Activated CD4-positive, alpha-beta T cell treated with anti-CD3 and anti-CD28 coated beads, Interleukin-10, Interleukin-2, amounts not matched to agents 100 ng/mL and 50 ng/mL, durations not matched to agents 16 hours and 8 hours (primary cell): ENCODE results near the gene XYLT2.
"Not testable (repeated sequence)": the region's sequence is repeated elsewhere in the genome, so short reads cannot be mapped to it uniquely, and the experiment has no call there.

Experiments used
- DNase-seq: peaks from one replicate; pipeline ENCODE4 v3.0.0-alpha.2; 2020

The XYLT2 gene

DNA sequence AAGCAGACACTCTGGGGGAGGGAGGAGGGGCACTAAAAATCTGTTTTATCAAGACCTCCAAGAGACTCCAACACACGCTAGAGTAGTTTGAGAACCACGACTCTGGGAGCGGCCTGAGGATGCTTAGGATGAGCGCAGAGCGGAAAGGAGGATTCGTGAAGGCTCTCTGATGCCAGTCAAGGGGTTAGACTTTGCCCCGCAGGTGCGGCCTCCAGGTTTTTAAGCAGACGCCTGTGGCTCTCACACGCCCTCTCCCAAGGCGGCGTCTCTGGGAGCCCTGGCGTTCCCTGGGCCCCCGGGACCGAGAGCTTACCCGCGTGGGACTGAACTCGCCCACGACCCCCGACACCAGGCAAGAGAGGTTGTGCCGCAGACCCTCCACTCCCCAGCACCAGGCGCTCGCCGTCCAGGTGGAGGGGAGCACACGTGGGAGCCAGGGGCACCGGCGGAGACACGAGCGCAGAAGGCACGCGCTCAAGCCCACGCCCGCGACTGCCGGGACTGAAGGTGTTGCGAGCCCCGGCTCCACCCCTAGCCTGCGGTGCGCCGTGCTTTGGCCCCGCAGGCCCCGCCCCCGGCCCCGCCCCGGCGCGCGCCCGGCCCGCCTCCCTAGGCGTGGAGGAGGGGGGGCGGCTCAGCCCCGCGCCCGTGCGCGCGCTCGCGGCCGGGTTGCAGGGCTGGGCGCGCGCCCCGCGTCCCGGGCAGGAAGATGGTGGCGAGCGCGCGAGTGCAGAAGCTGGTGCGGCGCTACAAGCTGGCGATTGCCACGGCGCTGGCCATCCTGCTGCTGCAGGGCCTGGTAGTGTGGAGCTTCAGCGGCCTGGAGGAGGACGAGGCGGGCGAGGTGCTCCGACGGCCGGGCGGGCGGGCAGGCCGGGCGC lies at the start of gene XYLT2:
Gene XYLT2 (plus strand): TSS at position 695 of the 881 bp plus-strand sequence. CDS start 15 bp downstream, at position 710.
- peak; percentile 94 for DNase-seq

DNA sequence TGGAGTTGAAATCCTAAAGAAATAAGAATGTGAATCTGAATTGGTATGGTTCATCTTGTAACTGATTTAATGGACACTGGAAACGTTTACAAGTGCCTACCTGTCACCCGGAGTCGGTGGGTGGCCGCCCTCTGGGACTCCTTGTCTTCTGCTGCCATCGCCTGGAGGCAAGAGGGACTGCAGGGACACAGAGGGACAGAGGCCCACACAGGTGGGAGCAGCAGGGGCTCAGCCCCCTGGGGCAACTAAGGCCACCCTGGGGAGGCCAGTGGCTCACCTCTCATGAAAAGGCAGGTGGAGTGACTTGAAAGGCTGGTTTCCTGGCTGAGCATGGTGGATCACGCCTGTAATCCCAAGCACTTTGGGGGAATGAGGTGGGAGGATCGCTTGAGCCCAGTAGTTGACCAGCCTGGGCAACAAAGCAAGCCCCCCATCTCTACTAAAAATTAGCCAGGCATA lies 48.5 kb upstream of the XYLT2 start:
- peak; percentile 88 for DNase-seq

DNA sequence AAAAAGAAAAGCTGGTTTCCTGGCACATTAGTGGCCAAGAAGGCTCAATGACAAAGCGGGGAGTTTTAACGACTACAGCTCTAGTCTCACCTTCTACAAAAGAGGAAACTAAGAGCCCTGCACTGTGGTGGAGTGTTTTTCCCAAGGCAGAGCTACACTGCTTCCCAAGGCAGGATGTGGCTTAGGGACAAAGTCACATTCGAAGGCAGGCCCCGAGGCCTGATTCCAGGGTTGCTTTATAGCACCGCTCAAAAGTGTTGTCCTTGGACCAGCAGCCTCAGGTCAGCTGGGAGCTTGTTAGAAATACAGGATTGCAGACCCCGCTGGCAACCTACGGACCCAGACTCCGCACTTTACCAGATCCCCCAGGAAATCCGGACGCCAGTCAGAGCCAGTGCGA lies 47.9 kb upstream of the XYLT2 start:
- no peak for DNase-seq

DNA sequence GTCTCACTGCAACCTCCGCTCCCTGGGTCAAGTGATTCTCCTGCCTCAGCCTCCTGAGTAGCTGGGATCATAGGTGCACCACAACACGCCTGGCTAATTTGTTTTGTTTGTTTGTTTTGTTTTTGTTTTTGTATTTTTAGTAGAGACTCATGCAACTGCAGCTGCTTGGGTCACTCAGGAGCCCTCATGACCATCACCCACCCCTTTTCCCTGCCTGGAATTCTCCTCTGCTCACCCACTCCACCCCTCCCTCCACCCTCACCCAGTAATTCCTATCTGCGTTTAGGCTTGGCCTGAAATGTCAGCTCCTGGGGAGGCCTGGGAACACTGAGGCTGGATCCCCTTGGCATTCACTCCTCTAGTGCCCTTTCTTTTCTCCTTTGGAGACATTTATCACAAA lies 46.1 kb upstream of the XYLT2 start:
- no peak for DNase-seq

DNA sequence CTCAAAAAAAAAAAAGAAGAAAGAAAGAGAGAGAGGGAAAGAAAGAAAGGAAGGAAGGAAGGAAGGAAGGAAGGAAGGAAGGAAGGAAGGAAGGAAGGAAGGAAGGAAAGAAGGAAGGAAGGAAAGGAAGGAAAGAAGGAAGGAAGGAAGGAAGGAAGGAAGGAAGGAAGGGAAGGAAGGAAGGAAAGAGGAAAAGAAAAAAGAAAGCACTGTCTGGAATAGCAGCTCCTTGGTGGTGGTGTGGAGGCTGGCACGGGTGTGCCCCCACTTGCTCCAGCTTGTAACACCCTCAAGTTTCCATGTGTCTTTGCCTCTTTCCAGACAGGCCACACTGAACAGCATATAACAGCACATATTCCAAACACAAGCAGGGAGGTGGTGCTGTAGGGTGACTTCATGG lies 45.1 kb upstream of the XYLT2 start:
- not testable (repeated sequence) for DNase-seq

DNA sequence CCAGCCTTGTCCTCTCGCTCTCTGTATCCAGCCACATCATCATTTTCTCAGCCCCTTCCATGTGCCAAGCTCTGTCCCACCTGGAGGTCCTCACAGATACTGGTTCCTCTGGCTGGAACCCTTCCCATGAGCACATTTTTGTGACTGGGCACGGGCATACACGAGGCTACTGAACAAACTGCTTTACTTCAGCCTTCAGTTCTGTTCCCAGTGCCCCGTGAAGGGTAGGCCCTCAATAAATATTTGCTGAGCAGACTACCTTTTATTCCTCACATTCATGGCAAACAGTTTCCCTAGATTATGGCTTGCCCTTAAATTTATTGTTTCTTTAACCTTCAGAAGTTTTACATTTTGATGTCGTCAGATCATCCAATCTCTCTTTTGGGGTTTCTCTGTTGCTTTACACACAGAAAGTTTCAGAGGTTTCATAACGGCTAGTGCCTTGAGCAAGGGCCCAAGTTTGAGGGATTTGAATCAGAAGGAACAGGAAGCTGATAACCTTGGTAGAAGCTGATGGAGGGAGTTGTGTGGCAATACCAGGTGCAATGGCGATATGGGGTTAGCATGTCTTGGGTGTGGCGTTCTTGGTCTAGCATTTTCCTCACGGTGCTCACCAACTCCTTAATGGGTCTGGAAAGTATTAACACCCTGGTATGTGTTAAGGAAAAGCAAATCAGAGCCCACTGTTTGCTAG lies 43.9 kb upstream of the XYLT2 start:
- DNase-seq = peak; percentile 50

DNA sequence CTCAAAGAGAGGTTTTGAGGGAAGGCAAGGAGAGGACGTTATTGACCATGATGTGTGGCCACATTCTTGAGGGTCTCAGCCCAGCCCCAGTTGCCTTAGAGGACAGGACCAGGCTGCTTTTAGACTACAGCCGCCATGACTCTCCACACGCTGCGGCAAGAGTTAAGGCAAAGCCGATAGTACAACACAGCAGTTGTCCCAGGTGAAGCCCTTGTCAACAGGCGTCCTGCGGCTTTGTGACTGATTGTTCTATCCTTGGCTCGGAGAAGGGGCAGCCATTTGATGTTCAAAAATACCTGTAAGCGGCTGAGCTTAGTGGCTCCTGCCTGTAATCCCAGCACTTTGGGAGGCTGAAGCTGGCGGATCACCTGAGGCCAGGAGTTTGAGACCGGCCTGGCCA lies 42.9 kb upstream of the XYLT2 start:
- no peak for DNase-seq

DNA sequence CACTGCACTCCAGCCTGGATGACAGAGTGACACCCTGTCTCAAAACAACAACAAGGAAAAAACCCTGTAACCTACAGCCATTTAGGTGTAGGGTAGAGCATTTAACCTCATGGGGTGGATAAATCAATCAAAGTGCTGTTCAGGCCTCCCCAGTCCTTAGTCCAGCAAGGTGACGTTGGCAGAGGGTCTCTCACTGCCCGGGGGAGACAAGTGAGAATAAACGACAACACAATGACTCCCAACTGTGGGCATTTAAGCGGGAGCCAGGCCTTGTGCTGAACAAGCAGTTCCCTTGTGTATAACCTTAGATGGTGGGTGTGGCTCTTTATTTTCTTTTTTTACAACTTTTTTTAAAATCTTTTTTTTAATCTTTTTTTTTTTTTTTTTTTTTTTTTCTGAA lies 42.3 kb upstream of the XYLT2 start:
- DNase-seq = no peak

DNA sequence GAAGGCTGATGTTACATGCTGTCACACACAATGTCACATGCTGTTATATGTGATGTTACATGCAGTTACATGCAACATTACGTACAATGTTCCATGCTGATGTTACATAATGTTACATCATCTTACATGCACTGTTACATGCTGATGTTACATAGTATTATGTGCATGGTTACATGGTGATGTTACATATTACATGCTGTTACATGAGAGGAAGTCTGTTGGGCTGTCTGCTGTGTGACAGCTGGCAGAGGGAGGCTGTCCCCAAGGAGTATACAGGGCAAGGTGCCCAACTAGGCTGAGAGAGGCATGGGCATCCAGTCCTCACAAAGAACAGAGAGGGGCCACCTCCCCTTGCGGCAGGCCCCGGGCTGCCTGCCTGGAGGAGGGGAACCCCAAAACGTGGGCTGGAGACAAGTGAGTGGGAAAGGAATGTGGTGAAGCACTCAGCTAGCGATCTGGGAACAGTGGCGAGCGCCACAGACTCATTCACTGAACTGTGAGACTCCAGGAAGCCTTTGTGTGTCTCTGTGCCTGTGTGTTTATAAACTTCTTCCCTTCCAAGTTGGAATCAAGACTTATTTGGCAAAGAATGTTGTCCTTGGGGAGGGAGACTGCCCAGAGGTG lies 41.0 kb upstream of the XYLT2 start:
- no peak for DNase-seq

DNA sequence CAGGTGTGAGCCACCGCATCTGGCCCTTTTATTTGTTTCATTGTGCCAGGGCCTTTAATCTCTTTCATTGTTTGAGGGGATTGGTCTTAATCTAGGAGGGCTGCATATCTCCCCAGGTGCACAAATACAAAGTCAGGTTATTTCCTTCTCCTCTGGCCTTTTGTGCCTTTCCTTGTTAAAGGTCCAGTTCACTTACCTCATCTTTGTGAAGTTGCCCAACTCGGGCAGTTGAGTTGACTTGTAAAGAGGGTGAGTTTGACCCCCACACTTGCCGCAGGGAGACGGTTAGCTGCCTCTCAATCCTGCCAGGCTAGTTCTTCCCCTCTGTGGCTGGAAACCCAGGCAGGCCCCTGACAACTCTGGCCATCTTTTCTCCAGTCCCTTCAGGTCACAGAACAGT lies 38.3 kb upstream of the XYLT2 start:
- DNase-seq = no peak

DNA sequence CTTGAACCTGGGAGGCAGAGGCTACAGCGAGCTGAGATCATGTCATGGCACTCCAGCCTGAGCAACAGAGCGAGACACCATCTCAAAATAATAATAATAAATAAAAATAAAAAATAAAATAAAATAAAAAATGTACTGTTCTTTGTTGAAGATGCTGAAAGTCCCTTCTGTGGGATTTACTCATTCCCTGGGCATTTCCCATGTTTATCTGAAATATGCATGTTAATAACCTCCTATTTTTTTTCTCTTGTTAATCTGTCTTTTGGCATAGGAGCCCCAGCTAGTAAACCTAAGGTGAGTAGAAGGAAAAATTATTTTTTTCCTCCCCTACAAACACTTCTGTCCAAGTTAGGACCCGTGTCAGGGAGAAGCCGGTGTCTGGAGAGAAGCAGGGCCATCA lies 37.3 kb upstream of the XYLT2 start:
- no peak for DNase-seq

DNA sequence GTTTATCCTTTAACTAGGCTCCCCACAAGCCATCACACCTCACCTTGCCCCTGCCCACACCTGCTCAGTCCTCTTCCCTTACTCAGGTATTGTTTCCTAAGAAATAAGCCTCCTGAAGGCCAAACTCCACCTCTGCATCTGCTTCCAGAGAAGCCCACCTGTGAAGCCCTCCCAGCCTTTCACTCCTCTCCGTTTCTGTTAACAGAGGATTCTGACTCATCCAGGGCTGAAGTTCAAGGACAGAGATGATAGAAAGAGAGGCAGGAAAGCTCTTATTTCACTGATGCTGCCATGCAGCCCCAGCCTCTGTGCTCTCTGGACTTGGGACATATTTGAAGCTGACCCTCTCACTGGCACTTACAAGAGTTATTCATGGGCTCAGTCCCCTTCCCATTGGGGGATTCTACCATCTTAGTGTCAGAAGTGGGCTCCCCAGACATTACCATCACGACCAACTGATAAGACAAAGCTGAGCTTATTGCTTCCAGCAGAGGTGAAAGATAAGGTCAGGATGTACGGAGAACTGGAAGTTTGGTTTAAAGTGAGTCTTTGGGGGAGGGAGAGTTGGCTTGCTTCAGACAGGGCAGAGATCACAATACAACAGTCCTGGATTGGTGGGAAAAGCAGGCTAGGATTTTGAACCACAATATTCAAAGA lies 35.3 kb upstream of the XYLT2 start:
- no peak for DNase-seq

DNA sequence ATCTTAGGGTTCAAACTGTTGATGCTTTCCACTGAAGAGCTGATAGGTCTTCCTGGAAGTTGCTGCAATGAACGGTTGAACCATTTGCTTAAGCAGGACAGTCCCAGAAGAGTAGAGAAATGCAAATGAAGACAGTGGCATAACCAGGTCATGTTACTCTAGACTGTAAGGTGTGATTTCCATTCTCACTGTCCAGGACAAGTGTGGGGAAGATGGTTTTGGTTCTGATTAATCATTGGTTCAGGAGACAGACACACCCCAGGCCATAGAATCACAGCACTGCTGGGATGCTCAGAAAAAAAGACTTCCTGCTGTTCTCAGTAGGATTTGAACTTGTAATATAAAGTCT lies 34.8 kb upstream of the XYLT2 start:
- DNase-seq = peak; percentile 52

DNA sequence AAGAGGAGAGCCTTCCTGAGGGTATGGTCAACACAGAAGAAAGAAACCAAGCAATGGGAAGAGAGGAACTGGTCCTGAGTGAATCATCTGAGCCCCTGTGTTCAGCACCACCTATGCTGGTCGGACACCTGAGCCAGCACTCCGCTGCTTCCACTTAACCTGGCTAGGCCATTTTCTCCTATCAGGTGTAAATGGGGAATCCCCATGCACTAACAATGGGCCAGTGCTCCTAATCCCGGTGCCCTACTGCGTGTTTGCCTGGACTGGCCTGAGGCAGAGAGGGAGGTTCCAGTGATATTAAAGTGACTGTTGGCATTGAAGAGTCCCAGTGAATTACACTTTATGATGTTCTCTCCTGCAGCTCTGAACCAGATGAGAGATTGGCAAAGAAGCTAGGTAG lies 34.4 kb upstream of the XYLT2 start:
- no peak for DNase-seq

DNA sequence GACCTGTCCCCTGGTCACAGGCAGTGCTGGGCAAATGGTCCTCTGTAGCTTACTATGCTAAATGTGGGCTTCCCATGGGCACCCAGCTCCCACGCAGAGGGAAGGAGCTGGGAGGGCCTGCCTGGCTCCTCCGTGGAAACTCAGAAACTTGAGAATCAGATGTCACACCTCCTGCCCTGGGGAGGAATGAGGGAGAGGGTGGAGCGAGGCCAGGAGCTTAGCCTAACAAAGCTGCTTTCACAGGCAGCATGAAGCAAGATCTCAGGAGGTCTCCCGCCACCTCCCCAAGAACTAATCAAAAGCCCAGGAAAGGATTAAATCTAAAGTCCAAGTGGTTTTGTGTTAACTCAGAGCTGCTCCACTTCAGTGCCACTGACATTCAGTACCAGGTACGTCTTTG lies 33.6 kb upstream of the XYLT2 start:
- DNase-seq = no peak

DNA sequence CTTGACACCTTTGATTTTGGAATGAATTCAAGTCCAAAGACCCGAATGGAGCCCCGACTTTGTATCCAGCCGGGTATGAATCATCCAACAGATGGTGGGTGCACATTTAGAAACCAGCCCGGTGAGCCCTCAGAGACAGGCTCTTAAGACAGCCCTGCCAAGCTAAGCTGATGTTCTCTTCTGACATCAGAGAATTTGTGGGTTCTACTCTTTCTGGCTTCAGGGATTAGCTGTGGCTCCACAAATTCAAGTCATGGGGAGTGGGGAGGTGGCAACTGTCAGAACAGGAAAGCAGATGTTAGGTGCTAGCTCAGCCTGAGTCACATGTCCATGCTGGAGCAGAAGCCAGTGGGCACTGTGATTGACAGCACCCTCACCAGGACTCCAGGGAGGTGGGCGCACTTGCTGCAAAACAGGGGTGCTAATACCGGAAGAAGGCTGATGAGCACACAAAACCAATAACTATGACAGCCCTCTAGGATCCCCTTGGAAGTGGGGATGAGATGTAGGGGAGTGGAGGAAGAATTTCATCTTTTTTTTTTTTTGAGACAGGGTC lies 31.4 kb upstream of the XYLT2 start:
- no peak for DNase-seq

DNA sequence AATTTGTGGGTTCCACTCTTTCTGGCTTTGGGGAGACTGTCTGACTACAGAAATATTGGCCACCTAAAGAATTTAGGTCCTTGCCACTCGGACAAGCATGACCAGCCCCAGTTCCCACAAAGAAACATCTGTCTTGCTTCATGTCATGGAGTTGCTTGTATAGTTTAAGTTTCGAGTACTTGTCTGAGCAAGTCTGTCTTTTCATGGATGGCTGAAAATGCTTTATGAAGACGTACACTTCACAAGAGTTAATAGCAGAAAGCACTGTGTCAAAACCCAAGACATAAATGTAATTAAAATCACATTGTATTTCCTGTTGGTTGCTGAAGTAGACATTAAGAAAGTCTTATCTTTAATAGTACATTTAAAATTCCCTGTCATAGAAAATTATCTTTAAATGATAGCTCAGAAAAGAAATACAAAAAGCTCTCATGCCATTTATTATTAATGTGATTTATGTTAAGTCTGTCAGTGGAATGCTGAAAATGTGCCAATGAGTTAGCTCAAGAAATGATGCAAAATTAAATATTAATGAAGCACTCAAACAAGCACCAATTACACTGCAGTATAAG lies 29.8 kb upstream of the XYLT2 start:
- no peak for DNase-seq

DNA sequence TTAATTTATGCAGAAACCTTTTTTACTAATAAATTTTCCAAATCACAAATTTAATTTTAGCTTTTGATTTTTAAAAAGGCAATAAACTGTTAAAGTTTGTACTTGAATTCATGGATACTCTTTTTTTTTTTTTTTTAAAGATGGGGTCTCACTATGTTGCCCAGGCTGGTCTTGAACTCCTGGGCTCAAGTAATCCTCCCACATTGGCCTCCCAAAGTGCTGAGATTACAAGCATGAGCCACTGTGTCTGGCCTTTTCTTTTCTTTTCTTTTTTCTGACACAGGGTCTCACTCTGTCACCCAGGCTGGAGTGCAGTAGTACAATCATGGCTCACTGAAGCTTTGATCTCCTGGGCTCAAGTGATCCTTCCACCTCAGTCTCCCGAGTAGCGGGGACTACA lies 29.3 kb upstream of the XYLT2 start:
- not testable (repeated sequence) for DNase-seq

DNA sequence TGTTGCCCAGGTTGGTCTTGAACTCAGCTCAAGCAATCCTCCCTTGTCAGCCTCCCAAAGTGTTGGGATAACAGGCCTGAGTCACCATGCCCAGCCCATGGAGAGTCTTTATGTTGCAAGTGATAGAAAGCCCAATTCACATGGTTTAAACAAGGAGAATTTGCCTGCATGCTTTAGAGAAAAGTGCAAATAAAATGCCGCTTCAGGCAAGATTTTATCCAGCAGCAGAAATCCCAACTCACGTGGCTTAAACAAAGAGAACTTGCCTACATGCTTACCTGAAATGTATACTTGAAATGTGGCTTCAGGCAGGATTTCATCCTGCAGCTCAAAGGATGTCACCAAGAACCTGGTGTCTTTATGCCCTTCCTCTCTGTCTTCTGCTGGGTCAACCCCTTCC lies 28.8 kb upstream of the XYLT2 start:
- no peak for DNase-seq

DNA sequence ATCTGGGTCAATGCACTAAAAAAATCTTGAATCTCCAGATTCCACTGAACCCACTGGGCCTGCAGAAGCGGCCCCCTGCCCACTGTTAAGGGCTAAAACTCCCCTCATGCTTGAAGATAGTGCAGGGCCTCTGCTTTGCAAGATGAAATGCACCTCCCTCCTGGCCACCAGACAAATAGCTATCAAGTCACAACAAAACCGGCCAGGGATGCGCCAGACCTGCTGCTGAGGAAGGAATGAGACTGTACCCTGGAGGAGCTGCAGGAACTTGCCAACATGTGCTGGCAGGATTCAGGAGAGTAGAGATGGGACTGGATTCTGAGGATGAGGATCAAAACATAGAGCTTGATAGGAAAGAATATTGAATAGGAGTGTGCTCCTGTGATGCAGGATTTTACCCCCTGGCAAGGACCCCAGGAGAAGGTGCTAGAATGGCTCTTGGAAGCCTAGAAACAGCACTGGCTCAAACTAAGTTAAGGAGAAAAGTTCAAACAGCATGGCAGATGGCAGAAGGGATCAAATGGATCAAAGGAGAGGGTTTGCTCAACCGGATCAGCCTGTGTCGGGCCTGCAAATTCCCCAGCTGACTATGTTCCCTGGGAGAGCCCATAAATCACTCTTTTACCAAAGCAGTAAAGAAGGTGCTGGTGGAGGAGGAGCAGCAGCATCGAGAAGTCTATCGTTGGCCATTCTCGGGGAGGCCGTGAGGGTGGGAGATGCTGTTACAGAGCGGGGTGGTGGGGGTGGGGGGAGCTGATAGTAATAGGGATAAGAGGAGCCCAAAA lies 27.2 kb upstream of the XYLT2 start:
- DNase-seq = no peak

DNA sequence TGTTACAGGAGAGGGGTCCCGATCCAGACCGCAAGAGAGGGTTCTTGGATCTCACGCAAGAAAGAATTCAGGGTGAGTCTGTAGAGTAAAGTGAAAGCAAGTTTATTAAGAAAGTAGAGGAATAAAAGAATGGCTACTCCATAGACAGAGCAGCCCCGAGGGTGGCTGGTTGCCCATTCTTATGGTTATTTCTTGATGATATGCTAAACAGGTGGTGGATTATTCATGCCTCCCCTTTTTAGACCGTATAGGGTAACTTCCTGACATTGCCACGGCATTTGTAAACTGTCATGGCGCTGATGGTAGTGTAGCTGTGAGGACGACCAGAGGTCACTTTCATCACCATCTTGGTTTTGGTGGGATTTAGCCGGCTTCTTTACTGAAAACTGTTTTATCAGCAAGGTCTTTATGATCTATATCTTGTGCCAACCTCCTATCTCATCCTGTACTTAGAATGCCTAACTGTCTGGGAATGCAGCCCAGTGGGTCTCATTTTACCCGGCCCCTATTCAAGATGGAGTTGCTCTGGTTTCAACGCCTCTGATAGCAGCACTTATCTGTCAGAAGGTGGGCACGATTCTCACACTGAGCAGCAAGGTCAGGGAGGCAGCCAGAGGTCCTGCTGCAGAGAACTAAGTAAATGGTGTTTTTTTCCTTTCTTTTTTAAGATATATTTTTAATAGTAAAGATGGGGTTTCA lies 26.5 kb upstream of the XYLT2 start:
- no peak for DNase-seq
